Measurements from ENCODE around the gene TWF2. TPM values are rescaled to one million over a fixed set of nuclear protein-coding genes. Genes with fewer than 3 reads are reported as not detected.
"Not testable (repeated sequence)": the region's sequence is repeated elsewhere in the genome, so short reads cannot be mapped to it uniquely, and the experiment has no call there.

Gene TWF2
- total RNA-seq, 2 donors from 2014 or later, result 40.7 to 41.9 TPM

GRCh38 chr3:52277071-52277964 is 38.4 kb upstream of the TWF2 start:
- no peaks in the 10 kb centered on the region for H3K27me3 Mint-ChIP-seq (ENCODE audit: insufficient read depth)
- peak overlapping the region; percentile 95 for H3K4me3 Mint-ChIP-seq
- Histone ChIP-seq H3K4me3 (ENCODE audit: low read length) (peak overlapping the region; percentile 96), H3K9me3 (ENCODE audit: control insufficient read depth, low read length) (no peaks in the 10 kb centered on the region), H3K9ac (ENCODE audit: extremely low read depth, low read length, poor library complexity, severe bottlenecking) (peak overlapping the region; percentile 94), H3K4me1 (ENCODE audit: control insufficient read depth, insufficient read depth, low read length) (peaks cover 9% of the 10 kb centered on the region), H3K27ac (ENCODE audit: low read depth, low read length) (peak overlapping the region; percentile 24), H3K27me3 (ENCODE audit: control insufficient read depth, insufficient read depth, low read length, poor library complexity, severe bottlenecking) (no peaks in the 10 kb centered on the region), H3K36me3 (ENCODE audit: control insufficient read depth, insufficient read depth, low read length) (peaks cover 35% of the 10 kb centered on the region)
- whole genome bisulfite sequencing, 2 experiments (ENCODE audit: insufficient coverage in 1 of 2, insufficient read length in 1 of 2), result 3 to 4% methylated on average over 21 to 27 of the region's 28 CpGs
- no peak for TF ChIP-seq CTCF (conservative IDR thresholded peaks at IDR 0.05)
- H3K36me3 Mint-ChIP-seq (ENCODE audit: low read depth), result peaks cover 27% of the 10 kb centered on the region
- H3K27ac Mint-ChIP-seq, result peak overlapping the region; percentile 100
- no peaks in the 10 kb centered on the region for H3K9me3 Mint-ChIP-seq
- peak; percentile 77 for DNase-seq
- peaks cover 32% of the 10 kb centered on the region for H3K4me1 Mint-ChIP-seq

GRCh38 chr3:52274781-52275180 is 35.8 kb upstream of the TWF2 start:
- peaks cover 18% of the 10 kb centered on the region for H3K4me1 Mint-ChIP-seq
- H3K9me3 ChIP-seq (ENCODE audit: control insufficient read depth, low read length); H3K4me1 ChIP-seq (ENCODE audit: control insufficient read depth, insufficient read depth, low read length); H3K4me3 Mint-ChIP-seq; H3K9me3 Mint-ChIP-seq; DNase-seq; H3K27me3 ChIP-seq (ENCODE audit: control insufficient read depth, insufficient read depth, low read length, poor library complexity, severe bottlenecking); H3K4me3 ChIP-seq (ENCODE audit: low read length); H3K27me3 Mint-ChIP-seq (ENCODE audit: insufficient read depth); H3K27ac ChIP-seq (ENCODE audit: low read depth, low read length); H3K9ac ChIP-seq (ENCODE audit: extremely low read depth, low read length, poor library complexity, severe bottlenecking): not testable (repeated sequence)
- 93 to 98% methylated on average over 6 to 18 of the region's 18 CpGs for WGBS, 2 experiments (ENCODE audit: insufficient coverage in 1 of 2, insufficient read length in 1 of 2)
- H3K36me3 Mint-ChIP-seq (ENCODE audit: low read depth), result peaks cover 44% of the 10 kb centered on the region
- peaks cover 52% of the 10 kb centered on the region for H3K36me3 ChIP-seq (ENCODE audit: control insufficient read depth, insufficient read depth, low read length)
- peak overlapping the region; percentile 55 for H3K27ac Mint-ChIP-seq

GRCh38 chr3:52272831-52273230 is 33.9 kb upstream of the TWF2 start:
- H3K27ac ChIP-seq (ENCODE audit: low read depth, low read length), result no peak overlapping the region
- Mint-ChIP-seq H3K9me3 (no peaks in the 10 kb centered on the region), H3K4me3 (no peak overlapping the region)

GRCh38 chr3:52272172-52272571 is 33.2 kb upstream of the TWF2 start:
- not testable (repeated sequence) for H3K27ac Mint-ChIP-seq; DNase-seq; H3K9me3 Mint-ChIP-seq; H3K27me3 Mint-ChIP-seq (ENCODE audit: insufficient read depth); H3K4me1 ChIP-seq (ENCODE audit: control insufficient read depth, insufficient read depth, low read length); H3K9me3 ChIP-seq (ENCODE audit: control insufficient read depth, low read length); H3K4me3 Mint-ChIP-seq; H3K4me1 Mint-ChIP-seq; H3K4me3 ChIP-seq (ENCODE audit: low read length); H3K27ac ChIP-seq (ENCODE audit: low read depth, low read length); H3K27me3 ChIP-seq (ENCODE audit: control insufficient read depth, insufficient read depth, low read length, poor library complexity, severe bottlenecking); H3K9ac ChIP-seq (ENCODE audit: extremely low read depth, low read length, poor library complexity, severe bottlenecking)
- 87 to 97% methylated on average over 5 to 7 of the region's 9 CpGs for WGBS, 2 experiments (ENCODE audit: insufficient coverage in 1 of 2, insufficient read length in 1 of 2)
- H3K36me3 ChIP-seq (ENCODE audit: control insufficient read depth, insufficient read depth, low read length), result peaks cover 75% of the 10 kb centered on the region
- H3K36me3 Mint-ChIP-seq (ENCODE audit: low read depth), result peaks cover 62% of the 10 kb centered on the region

More at GRCh38 chr3:52272831-52273230, 33.9 kb upstream of the TWF2 start:
- Mint-ChIP-seq H3K36me3 (ENCODE audit: low read depth) (peaks cover 56% of the 10 kb centered on the region), H3K4me1 (peaks cover 10% of the 10 kb centered on the region), H3K27me3 (ENCODE audit: insufficient read depth) (no peaks in the 10 kb centered on the region), H3K27ac (no peak overlapping the region)
- Histone ChIP-seq H3K9ac (ENCODE audit: extremely low read depth, low read length, poor library complexity, severe bottlenecking) (no peak overlapping the region), H3K27me3 (ENCODE audit: control insufficient read depth, insufficient read depth, low read length, poor library complexity, severe bottlenecking) (no peaks in the 10 kb centered on the region), H3K4me3 (ENCODE audit: low read length) (no peak overlapping the region), H3K36me3 (ENCODE audit: control insufficient read depth, insufficient read depth, low read length) (peaks cover 72% of the 10 kb centered on the region), H3K9me3 (ENCODE audit: control insufficient read depth, low read length) (no peaks in the 10 kb centered on the region), H3K4me1 (ENCODE audit: control insufficient read depth, insufficient read depth, low read length) (no peaks in the 10 kb centered on the region)
- no peak for DNase-seq
- no peak for TF ChIP-seq CTCF (conservative IDR thresholded peaks at IDR 0.05)
- WGBS, 2 experiments (ENCODE audit: insufficient coverage in 1 of 2, insufficient read length in 1 of 2), result 95 to 100% methylated on average over 3 of the region's 3 CpGs
